ENCODE data around the gene NUP93.

Gene NUP93

GRCh38 chr16:56833243-56833970 is 103.5 kb downstream of the NUP93 start:
- Histone ChIP-seq H3K27me3 (no peaks in the 10 kb centered on the region), H3K4me3 (no peak overlapping the region), H3K4me1 (no peaks in the 10 kb centered on the region), H3K36me3 (peaks cover 42 to 88% (median 82%) of the 10 kb centered on the region in 3 donors), H3K27ac (no peak overlapping the region), H3K9me3 (no peaks in the 10 kb centered on the region)
- TF ChIP-seq, protein P1, sequence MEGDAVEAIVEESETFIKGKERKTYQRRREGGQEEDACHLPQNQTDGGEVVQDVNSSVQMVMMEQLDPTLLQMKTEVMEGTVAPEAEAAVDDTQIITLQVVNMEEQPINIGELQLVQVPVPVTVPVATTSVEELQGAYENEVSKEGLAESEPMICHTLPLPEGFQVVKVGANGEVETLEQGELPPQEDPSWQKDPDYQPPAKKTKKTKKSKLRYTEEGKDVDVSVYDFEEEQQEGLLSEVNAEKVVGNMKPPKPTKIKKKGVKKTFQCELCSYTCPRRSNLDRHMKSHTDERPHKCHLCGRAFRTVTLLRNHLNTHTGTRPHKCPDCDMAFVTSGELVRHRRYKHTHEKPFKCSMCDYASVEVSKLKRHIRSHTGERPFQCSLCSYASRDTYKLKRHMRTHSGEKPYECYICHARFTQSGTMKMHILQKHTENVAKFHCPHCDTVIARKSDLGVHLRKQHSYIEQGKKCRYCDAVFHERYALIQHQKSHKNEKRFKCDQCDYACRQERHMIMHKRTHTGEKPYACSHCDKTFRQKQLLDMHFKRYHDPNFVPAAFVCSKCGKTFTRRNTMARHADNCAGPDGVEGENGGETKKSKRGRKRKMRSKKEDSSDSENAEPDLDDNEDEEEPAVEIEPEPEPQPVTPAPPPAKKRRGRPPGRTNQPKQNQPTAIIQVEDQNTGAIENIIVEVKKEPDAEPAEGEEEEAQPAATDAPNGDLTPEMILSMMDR (IDR thresholded peaks at IDR 0.05): no peak
- no peak for DNase-seq
- intact Hi-C loops (cut with DNase I; ENCODE audit: low total_unique reads): no loop called here

DNA sequence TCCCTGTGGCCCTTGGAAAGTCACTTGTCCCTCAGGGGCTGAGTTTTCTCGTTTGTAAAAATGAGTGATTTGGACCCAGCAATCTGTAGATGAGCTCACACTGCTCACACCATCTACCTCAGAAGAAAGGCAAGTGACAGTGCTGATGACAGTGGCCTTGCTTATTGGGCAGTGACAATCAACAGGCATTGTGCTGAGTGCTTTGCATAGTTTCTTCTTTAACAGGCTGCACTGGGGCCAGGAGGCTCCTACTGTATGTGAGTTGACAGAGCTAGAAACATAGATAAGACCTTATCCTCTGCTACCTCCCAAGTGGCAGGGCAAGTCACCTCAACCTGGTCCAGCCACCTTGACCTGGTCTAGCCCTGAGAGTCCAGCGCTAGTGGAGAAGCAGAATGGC is 105.4 kb downstream of the NUP93 start:
- peaks cover 48 to 87% (median 87%) of the 10 kb centered on the region in 3 donors for H3K36me3 ChIP-seq
- no peak for DNase-seq
- TF ChIP-seq, protein P1 (IDR thresholded peaks at IDR 0.05): no peak

GRCh38 chr16:56836410-56837230 is 106.7 kb downstream of the NUP93 start:
- no peak for DNase-seq
- Histone ChIP-seq H3K27ac (no peak overlapping the region), H3K9me3 (no peaks in the 10 kb centered on the region), H3K36me3 (peaks cover 50 to 92% (median 89%) of the 10 kb centered on the region in 3 donors), H3K27me3 (no peaks in the 10 kb centered on the region), H3K4me3 (no peak overlapping the region), H3K4me1 (no peaks in the 10 kb centered on the region)
- intact Hi-C loops (cut with DNase I; ENCODE audit: low total_unique reads): no loop called here
- TF ChIP-seq, protein P1 (IDR thresholded peaks at IDR 0.05): no peak

More for the DNA sequence above, 105.4 kb downstream of the NUP93 start:
- intact Hi-C loops (cut with DNase I; ENCODE audit: low total_unique reads): no loop called here
- H3K4me3 ChIP-seq: no peak overlapping the region
- no peaks in the 10 kb centered on the region for H3K27me3 ChIP-seq
- H3K4me1 ChIP-seq: no peaks in the 10 kb centered on the region
- no peak overlapping the region for H3K27ac ChIP-seq
- no peaks in the 10 kb centered on the region for H3K9me3 ChIP-seq

GRCh38 chr16:56838622-56839337 is 108.9 kb downstream of the NUP93 start:
- intact Hi-C loops (cut with DNase I; ENCODE audit: low total_unique reads): no loop called here
- H3K27ac ChIP-seq: no peak overlapping the region
- DNase-seq: no peak
- no peaks in the 10 kb centered on the region for H3K9me3 ChIP-seq
- H3K4me1 ChIP-seq: no peaks in the 10 kb centered on the region
- H3K27me3 ChIP-seq: no peaks in the 10 kb centered on the region
- TF ChIP-seq, protein P1 (IDR thresholded peaks at IDR 0.05): no peak
- H3K36me3 ChIP-seq: peaks cover 41 to 92% (median 89%) of the 10 kb centered on the region in 3 donors
- no peak overlapping the region for H3K4me3 ChIP-seq

- DNase-seq: peak in 1 of 2 donors; percentile 10
- no peak overlapping the region for H3K27ac ChIP-seq
- H3K4me1 ChIP-seq: no peaks in the 10 kb centered on the region
- intact Hi-C loops (cut with DNase I; ENCODE audit: low total_unique reads): no loop called here
- peaks cover 42 to 87% (median 74%) of the 10 kb centered on the region in 3 donors for H3K36me3 ChIP-seq
- TF ChIP-seq, protein P1 (IDR thresholded peaks at IDR 0.05): no peak
- no peaks in the 10 kb centered on the region for H3K27me3 ChIP-seq
- H3K4me3 ChIP-seq: no peak overlapping the region
- no peaks in the 10 kb centered on the region for H3K9me3 ChIP-seq
Measured at GRCh38 chr16:56841233-56841632, 111.3 kb downstream of the NUP93 start.

Measured in tibial artery (tissue), 4 donors.